GM10266 (cell line): ENCODE measurements around the gene KRT79.

ENCODE experiments used
- DNase-seq: peaks from one replicate; pipeline ENCODE4 v3.0.0; 2012; ENCODE audit errors: extremely low spot score
- TF ChIP-seq, protein P1 (sequence below): IDR thresholded peaks from 2 replicates; pipeline ENCODE4 v1.5.1; 2012; ENCODE audit warnings: mild to moderate bottlenecking, low read depth; ENCODE audit not compliant: control insufficient read depth, insufficient read depth; ENCODE audit errors: missing control alignments

Gene KRT79

GRCh38 chr12:52817699-52818238, 16.3 kb downstream of the KRT79 start:
- TF ChIP-seq, protein P1, sequence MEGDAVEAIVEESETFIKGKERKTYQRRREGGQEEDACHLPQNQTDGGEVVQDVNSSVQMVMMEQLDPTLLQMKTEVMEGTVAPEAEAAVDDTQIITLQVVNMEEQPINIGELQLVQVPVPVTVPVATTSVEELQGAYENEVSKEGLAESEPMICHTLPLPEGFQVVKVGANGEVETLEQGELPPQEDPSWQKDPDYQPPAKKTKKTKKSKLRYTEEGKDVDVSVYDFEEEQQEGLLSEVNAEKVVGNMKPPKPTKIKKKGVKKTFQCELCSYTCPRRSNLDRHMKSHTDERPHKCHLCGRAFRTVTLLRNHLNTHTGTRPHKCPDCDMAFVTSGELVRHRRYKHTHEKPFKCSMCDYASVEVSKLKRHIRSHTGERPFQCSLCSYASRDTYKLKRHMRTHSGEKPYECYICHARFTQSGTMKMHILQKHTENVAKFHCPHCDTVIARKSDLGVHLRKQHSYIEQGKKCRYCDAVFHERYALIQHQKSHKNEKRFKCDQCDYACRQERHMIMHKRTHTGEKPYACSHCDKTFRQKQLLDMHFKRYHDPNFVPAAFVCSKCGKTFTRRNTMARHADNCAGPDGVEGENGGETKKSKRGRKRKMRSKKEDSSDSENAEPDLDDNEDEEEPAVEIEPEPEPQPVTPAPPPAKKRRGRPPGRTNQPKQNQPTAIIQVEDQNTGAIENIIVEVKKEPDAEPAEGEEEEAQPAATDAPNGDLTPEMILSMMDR = no peak
- DNase-seq = no peak

- TF ChIP-seq, protein P1 = no peak
- DNase-seq = no peak
Measured at GRCh38 chr12:52817003-52817698, 17.0 kb downstream of the KRT79 start.

- no peak for DNase-seq
- TF ChIP-seq, protein P1 = no peak
Measured at GRCh38 chr12:52815676-52816588, 18.2 kb downstream of the KRT79 start.

DNA sequence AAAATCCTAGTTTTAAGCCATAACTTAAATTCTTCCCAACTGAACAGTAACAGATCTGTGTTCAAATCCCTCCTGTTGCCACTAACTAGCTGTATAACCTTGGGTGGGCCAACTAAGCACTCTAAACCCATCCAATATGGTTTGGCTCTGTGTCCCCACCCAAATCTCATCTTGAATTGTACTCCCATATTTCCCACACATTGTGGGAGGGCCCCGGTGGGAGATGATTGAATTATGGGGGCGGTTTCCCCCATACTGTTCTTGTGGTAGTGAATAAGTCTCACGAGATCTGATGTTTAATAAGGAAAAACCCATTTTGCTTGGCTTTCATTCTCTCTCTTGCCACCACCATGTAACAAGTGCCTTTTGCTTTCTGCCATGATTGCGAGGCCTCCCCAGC, 18.9 kb downstream of the KRT79 start:
- no peak for DNase-seq
- TF ChIP-seq, protein P1 = no peak

- TF ChIP-seq, protein P1 = no peak
- DNase-seq = no peak
Measured at GRCh38 chr12:52814710-52815155, 19.4 kb downstream of the KRT79 start.

- DNase-seq = no peak
- TF ChIP-seq, protein P1 = no peak
Measured at GRCh38 chr12:52813885-52814709, 20.0 kb downstream of the KRT79 start, which contains the start of gene KRT4. Gene KRT4, minus strand, starts transcription at chr12:52814116. Its CDS starts 58 bp downstream, at chr12:52814058.
